GM18526 (cell line): Measurements from ENCODE around the gene ACAP1.

Source experiments
- POLR2A ChIP-seq: IDR thresholded peaks from 3 replicates; pipeline ENCODE4 v1.6.1; 2011; ENCODE audit not compliant: insufficient read length; ENCODE audit errors: extremely low read depth

Gene ACAP1

GRCh38 chr17:7355573-7355972 lies 19.2 kb downstream of the ACAP1 start:
- no peak for TF ChIP-seq POLR2A

GRCh38 chr17:7356072-7356549 lies 19.8 kb downstream of the ACAP1 start:
- TF ChIP-seq POLR2A, result no peak

GRCh38 chr17:7356756-7357155 lies 20.4 kb downstream of the ACAP1 start:
- no peak for TF ChIP-seq POLR2A

- no peak for TF ChIP-seq POLR2A
Measured at GRCh38 chr17:7357381-7357780, 21.1 kb downstream of the ACAP1 start.

GRCh38 chr17:7361906-7362305 lies 25.6 kb downstream of the ACAP1 start:
- no peak for TF ChIP-seq POLR2A

- no peak for TF ChIP-seq POLR2A
Measured at GRCh38 chr17:7363311-7363710, 27.0 kb downstream of the ACAP1 start.

GRCh38 chr17:7367083-7367482 lies 30.8 kb downstream of the ACAP1 start:
- TF ChIP-seq POLR2A, result no peak

GRCh38 chr17:7367918-7368598 lies 31.7 kb downstream of the ACAP1 start:
- TF ChIP-seq POLR2A, result no peak

- TF ChIP-seq POLR2A, result no peak
Measured at GRCh38 chr17:7369825-7370224, 33.5 kb downstream of the ACAP1 start.

- TF ChIP-seq POLR2A, result no peak
Measured at GRCh38 chr17:7370853-7371252, 34.5 kb downstream of the ACAP1 start.

- no peak for TF ChIP-seq POLR2A
Measured at GRCh38 chr17:7374353-7374752, 38.0 kb downstream of the ACAP1 start.

- no peak for TF ChIP-seq POLR2A
Measured at GRCh38 chr17:7379134-7379533, 42.8 kb downstream of the ACAP1 start.

GRCh38 chr17:7380321-7380720 lies 44.0 kb downstream of the ACAP1 start:
- no peak for TF ChIP-seq POLR2A

GRCh38 chr17:7380855-7381683 lies 44.7 kb downstream of the ACAP1 start, which contains the start of gene TNK1:
Gene TNK1 (plus strand): TSS chr17:7381089. CDS start chr17:7382927, 1,838 bp downstream.
- no peak for TF ChIP-seq POLR2A

GRCh38 chr17:7382901-7383300 lies 46.6 kb downstream of the ACAP1 start:
- TF ChIP-seq POLR2A, result no peak

- TF ChIP-seq POLR2A, result no peak
Measured at GRCh38 chr17:7383371-7383741, 47.0 kb downstream of the ACAP1 start.

- TF ChIP-seq POLR2A, result peak; percentile 45
Measured at GRCh38 chr17:7383742-7384488, 47.6 kb downstream of the ACAP1 start.
